Neuronal stem cell (in vitro differentiated cells): ENCODE measurements around the gene WDR54.
A peak's percentile ranks its signal among the peaks of the same experiment; 100 is the strongest.
"Not testable (repeated sequence)": the region's sequence is repeated elsewhere in the genome, so short reads cannot be mapped to it uniquely, and the experiment has no call there.

Experiments used
- DNase-seq: peaks from one replicate; pipeline ENCODE4 v3.0.0-alpha.2; 2013; ENCODE audit warnings: low spot score
- H2AFZ ChIP-seq: one replicate; pipeline ENCODE4 v1.6.1; 2013; ENCODE audit warnings: mild to moderate bottlenecking, low read length, inconsistent platforms
- H2AK5ac ChIP-seq: 2 replicates; pipeline ENCODE4 v1.6.1; 2013; ENCODE audit warnings: low read depth, mild to moderate bottlenecking, inconsistent platforms, low read length, moderate library complexity, mixed read lengths
- H2BK120ac ChIP-seq: 2 replicates; pipeline ENCODE4 v1.6.1; 2013; ENCODE audit warnings: low read depth, mild to moderate bottlenecking, inconsistent platforms, low read length, moderate library complexity, mixed read lengths
- H2BK12ac ChIP-seq: one replicate; pipeline ENCODE4 v1.6.1; 2013; ENCODE audit warnings: low read length, inconsistent platforms
- H2BK15ac ChIP-seq: 2 replicates; pipeline ENCODE4 v1.6.1; 2013; ENCODE audit warnings: mild to moderate bottlenecking, low read length, inconsistent platforms, mixed read lengths
- H2BK5ac ChIP-seq: one replicate; pipeline ENCODE4 v1.6.1; 2013; ENCODE audit warnings: inconsistent platforms, mild to moderate bottlenecking, low read length, moderate library complexity
- H3K14ac ChIP-seq: one replicate; pipeline ENCODE4 v1.6.1; 2013; ENCODE audit warnings: low read length, inconsistent platforms
- H3K18ac ChIP-seq: 2 replicates; pipeline ENCODE4 v1.6.1; 2013; ENCODE audit warnings: low read length, inconsistent platforms
- H3K23ac ChIP-seq: 2 replicates; pipeline ENCODE4 v1.6.1; 2013; ENCODE audit warnings: low read depth, mild to moderate bottlenecking, mixed read lengths, low read length, inconsistent platforms; ENCODE audit not compliant: poor library complexity
- H3K27ac ChIP-seq: replicated peaks from 3 replicates; pipeline ENCODE4 v1.5.1; 2013; ENCODE audit warnings: low read length, inconsistent platforms
- H3K27me3 ChIP-seq, 3 experiments: 2 replicates each; pipeline ENCODE4 v1.6.1; 2013; ENCODE audit warnings: low read length in 3 of 3, mild to moderate bottlenecking in 2 of 3, inconsistent platforms in 1 of 3, low read depth in 1 of 3, mixed read lengths in 1 of 3, moderate library complexity in 1 of 3; ENCODE audit not compliant: control insufficient read depth in 3 of 3, insufficient read depth in 3 of 3
- H3K36me3 ChIP-seq, 2 donors: replicated peaks in 1 of 2; 2 replicates each; pipeline ENCODE4 v1.6.1; 2013; ENCODE audit warnings: low read length in 2 of 2; ENCODE audit not compliant: control insufficient read depth in 2 of 2, insufficient read depth in 2 of 2
- H3K4ac ChIP-seq: 2 replicates; pipeline ENCODE4 v1.6.1; 2013; ENCODE audit warnings: inconsistent platforms, mild to moderate bottlenecking, low read length, moderate library complexity
- H3K4me1 ChIP-seq, 2 donors: 1 replicate in 1 of 2; 2 replicates in 1 of 2; pipeline ENCODE4 v1.6.1; 2013; ENCODE audit warnings: low read length in 2 of 2, low read depth in 1 of 2; ENCODE audit not compliant: control insufficient read depth in 2 of 2, insufficient read depth in 1 of 2
- H3K4me2 ChIP-seq: one replicate; pipeline ENCODE4 v1.6.1; 2013; ENCODE audit warnings: mild to moderate bottlenecking, low read length, inconsistent platforms; ENCODE audit not compliant: insufficient read depth, poor library complexity, severe bottlenecking
- H3K4me3 ChIP-seq, 2 donors: 2 replicates each; pipeline ENCODE4 v1.5.1; 2013; ENCODE audit warnings: low read length in 2 of 2, mild to moderate bottlenecking in 2 of 2, inconsistent platforms in 1 of 2, moderate library complexity in 1 of 2
- H3K79me1 ChIP-seq: one replicate; pipeline ENCODE4 v1.6.1; 2013; ENCODE audit warnings: low read depth, mild to moderate bottlenecking, inconsistent platforms, low read length, moderate library complexity
- H3K9ac ChIP-seq: one replicate; pipeline ENCODE4 v1.6.1; 2013; ENCODE audit warnings: mild to moderate bottlenecking, low read depth, low read length, inconsistent platforms; ENCODE audit not compliant: poor library complexity
- H3K9me3 ChIP-seq, 2 donors: replicated peaks in 1 of 2; 2 replicates each; pipeline versions ENCODE3 to v1.6.1; 2013; ENCODE audit warnings: low read length in 2 of 2, mild to moderate bottlenecking in 2 of 2, inconsistent platforms in 1 of 2, low read depth in 1 of 2, mixed read lengths in 1 of 2, moderate library complexity in 1 of 2; ENCODE audit not compliant: control insufficient read depth in 2 of 2, insufficient read depth in 1 of 2
- H4K8ac ChIP-seq: one replicate; pipeline ENCODE4 v1.6.1; 2013; ENCODE audit warnings: low read depth, mild to moderate bottlenecking, inconsistent platforms, low read length, moderate library complexity
- H4K91ac ChIP-seq: one replicate; pipeline ENCODE4 v1.6.1; 2013; ENCODE audit warnings: low read length, low read depth, mild to moderate bottlenecking, inconsistent platforms; ENCODE audit not compliant: poor library complexity
- WGBS, 2 donors: extraction: QIAGEN DNeasy Blood & Tissue Kit; methylation state at CpG; one replicate each; pipeline ENCODE4 v1.1.7; 2013; ENCODE audit warnings: missing lambda C conversion rate in 2 of 2, mixed read lengths in 1 of 2; ENCODE audit not compliant: insufficient read length in 2 of 2, insufficient replicate concordance in 1 of 2; ENCODE audit errors: extremely low coverage in 2 of 2; 5-methylcytosine and 5-hydroxymethylcytosine counted together

WDR54 gene

GRCh38 chr2:74441690-74442482, 20.4 kb downstream of the WDR54 start, which contains the start of gene RTKN:
TSS of gene RTKN (minus strand) at chr2:74441937. CDS start at chr2:74441816, 121 bp downstream.
- no CpG with 5 or more reads among the region's 75 CpGs for WGBS, 2 donors

DNA sequence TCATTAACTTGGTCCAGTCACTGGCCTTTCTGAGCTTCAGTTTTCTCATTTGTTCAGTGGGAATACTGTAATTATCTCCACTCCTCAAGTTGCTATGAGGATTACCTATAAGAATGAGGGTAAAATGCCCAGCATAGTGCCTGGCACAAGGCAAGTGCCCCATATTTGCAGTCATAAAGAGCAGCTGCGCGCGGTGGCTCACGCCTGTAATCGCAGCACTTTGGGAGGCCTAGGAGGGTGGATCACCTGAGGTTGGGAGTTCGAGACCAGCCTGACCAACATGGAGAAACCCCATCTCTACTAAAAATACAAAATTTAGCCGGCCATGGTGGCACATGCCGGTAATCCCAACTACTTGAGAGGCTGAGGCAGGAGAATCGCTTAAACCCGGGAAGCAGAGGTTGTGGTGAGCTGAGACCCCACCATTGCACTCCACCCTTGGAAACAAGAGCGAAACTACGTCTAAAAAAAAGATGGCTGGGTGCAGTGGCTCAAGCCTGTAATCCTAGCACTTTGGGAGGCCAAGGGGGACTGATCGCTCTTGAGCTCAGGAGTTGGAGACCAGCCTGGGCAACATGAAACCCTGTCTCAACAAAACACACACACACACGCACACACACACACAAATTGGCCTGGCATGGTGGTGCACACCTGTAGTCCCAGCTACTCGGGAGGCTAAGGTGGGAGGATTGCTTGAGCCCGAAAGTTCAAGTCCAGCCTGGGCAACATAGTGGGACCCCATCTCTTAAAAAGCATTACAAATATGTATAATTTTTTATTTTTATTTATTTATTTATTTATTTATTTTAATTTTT, 21.2 kb downstream of the WDR54 start:
- H3K18ac ChIP-seq, H2BK12ac ChIP-seq, H4K91ac ChIP-seq, H2BK120ac ChIP-seq, H2AFZ ChIP-seq, H3K4ac ChIP-seq, H2BK15ac ChIP-seq, H3K23ac ChIP-seq, H3K27ac ChIP-seq, H3K9me3 ChIP-seq, H3K4me3 ChIP-seq, H3K36me3 ChIP-seq, H2AK5ac ChIP-seq, H4K8ac ChIP-seq, H3K79me1 ChIP-seq, H3K14ac ChIP-seq, DNase-seq: not testable (repeated sequence)
- peak overlapping the region; percentile 54 for H3K9ac ChIP-seq
- WGBS, 2 donors: no CpG with 5 or more reads among the region's 16 CpGs
- H3K4me2 ChIP-seq: peak overlapping the region; percentile 95
- peak overlapping the region; percentile 39 for H2BK5ac ChIP-seq
- H3K4me1 ChIP-seq: peaks cover 17 to 19% of the 10 kb centered on the region in 2 donors
- H3K27me3 ChIP-seq: peaks cover 0 to 15% (median 0%) of the 10 kb centered on the region in 3 experiments

More at GRCh38 chr2:74441690-74442482, 20.4 kb downstream of the WDR54 start, which contains the start of gene RTKN:
- Histone ChIP-seq H3K27me3 (peaks cover 0 to 15% (median 0%) of the 10 kb centered on the region in 3 experiments), H2BK15ac (peak within 1 kb of the TSS; percentile 96), H4K91ac (no peak within 1 kb of the TSS), H3K4ac (no peak within 1 kb of the TSS), H3K79me1 (peaks cover 6% of the 10 kb centered on the region), H2AFZ (peak within 1 kb of the TSS; percentile 96), H3K4me1 (peaks cover 17 to 19% of the 10 kb centered on the region in 2 donors), H2AK5ac (peak within 1 kb of the TSS; percentile 62), H4K8ac (no peak within 1 kb of the TSS), H3K9ac (peak within 1 kb of the TSS; percentile 90), H2BK120ac (peak within 1 kb of the TSS; percentile 65), H2BK12ac (no peak within 1 kb of the TSS), H3K4me3 (peak within 1 kb of the TSS; percentile 59 to 78), H3K23ac (peak within 1 kb of the TSS; percentile 81), H3K4me2 (peak within 1 kb of the TSS; percentile 95), H3K18ac (peak within 1 kb of the TSS; percentile 96), H3K27ac (peak within 1 kb of the TSS; percentile 94), H3K14ac (no peak within 1 kb of the TSS), H2BK5ac (peak within 1 kb of the TSS; percentile 56), H3K36me3 (no peaks in the 10 kb centered on the region), H3K9me3 (peaks cover 0 to 2% of the 10 kb centered on the region in 2 donors)
- peak; percentile 50 for DNase-seq

DNA sequence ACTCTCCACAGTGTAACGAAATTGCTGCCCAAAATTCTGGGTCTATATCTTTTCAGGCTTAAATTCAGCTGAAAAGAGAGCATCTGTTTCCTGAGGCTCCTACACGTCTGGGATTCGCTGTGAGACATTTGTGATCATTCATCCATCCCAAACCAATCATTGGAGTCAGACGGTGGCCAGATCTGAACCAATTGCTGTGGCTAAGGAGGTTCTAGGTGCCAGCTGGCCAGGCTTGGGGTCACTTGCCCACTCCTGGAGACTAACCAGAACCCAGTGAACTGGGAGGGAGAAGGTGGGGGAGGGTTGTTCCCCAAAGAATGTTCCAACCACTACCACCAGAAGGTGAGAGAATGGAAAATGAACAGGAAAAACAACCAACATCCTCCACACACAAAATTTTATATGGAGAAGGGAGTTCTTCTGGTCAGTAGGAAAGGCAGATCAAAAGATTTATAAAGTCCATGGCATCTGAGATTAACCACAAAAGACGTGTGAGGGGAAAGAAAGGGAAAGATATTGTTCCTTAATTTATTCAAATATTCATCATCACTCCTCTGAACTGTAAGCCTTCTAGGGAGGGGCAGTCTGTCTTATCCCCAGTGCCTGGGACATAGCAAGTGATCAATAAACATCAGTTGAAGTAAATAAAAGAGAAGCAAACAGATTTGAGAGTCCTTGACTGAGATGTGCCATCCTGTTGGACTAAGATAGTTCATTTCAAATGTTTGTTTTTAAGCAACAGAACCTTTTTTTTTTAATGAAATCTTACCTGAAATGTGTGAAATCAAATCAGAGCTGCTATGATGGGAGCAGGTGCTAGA, 23.2 kb downstream of the WDR54 start:
- Histone ChIP-seq H2BK12ac (no peak overlapping the region), H3K79me1 (peaks cover under 1% of the 10 kb centered on the region), H3K4me2 (no peak overlapping the region), H2AK5ac (no peak overlapping the region), H3K4me3 (no peak overlapping the region), H3K27ac (no peak overlapping the region), H3K36me3 (no peaks in the 10 kb centered on the region), H2BK120ac (no peak overlapping the region), H2AFZ (peak overlapping the region; percentile 61), H3K27me3 (peaks cover 0 to 15% (median 4%) of the 10 kb centered on the region in 3 experiments), H3K9me3 (peaks cover 0 to 2% of the 10 kb centered on the region in 2 donors), H3K18ac (no peak overlapping the region), H2BK15ac (no peak overlapping the region), H4K91ac (no peak overlapping the region), H2BK5ac (no peak overlapping the region), H3K4me1 (peaks cover 3% of the 10 kb centered on the region in 2 donors), H4K8ac (no peak overlapping the region), H3K9ac (no peak overlapping the region), H3K4ac (no peak overlapping the region), H3K14ac (no peak overlapping the region), H3K23ac (no peak overlapping the region)
- no CpG with 5 or more reads among the region's 5 CpGs for WGBS, 2 donors
- no peak for DNase-seq
